Measurements from ENCODE around the gene OR6C68. TPM values are rescaled to one million over a fixed set of nuclear protein-coding genes. Genes with fewer than 3 reads are reported as not detected.

The OR6C68 gene
- total and polyA plus RNA-seq, 9 of the 15 experiments (the other 6 are each of a cell fraction or from before 2014, with no cell fraction given): not detected

DNA sequence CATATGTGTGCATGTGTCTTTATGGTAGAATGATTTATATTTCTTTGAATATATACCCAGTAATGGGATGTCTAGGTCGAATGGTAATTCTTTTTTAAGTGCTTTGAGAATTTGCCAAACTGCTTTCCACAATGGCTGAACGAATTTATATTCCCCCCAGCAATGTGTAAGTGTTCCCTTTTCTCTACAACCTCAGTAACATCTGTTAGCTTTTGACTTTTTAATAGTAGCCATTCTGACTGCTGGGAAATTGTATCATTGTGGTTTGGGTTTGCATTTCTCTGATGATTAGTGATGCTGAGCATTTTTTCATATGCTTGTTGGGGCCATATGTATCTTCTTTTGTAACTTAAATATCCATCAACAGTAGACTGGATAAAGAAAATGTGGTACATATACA, 9.4 kb downstream of the OR6C68 start:
- H3K4me1 ChIP-seq (replicated peaks in 1 of 2; ENCODE audit: control insufficient read depth in 2 of 2, insufficient read depth in 2 of 2, low read length in 2 of 2): peaks cover 0 to 13% of the 10 kb centered on the region in 2 experiments; a peak in 1 of 5 replicates
- no peak for DNase-seq (ENCODE audit: extremely low read depth in 1 of 4, low spot score in 3 of 4)
- no peaks in the 10 kb centered on the region for H3K9me3 ChIP-seq (replicated peaks; ENCODE audit: control insufficient read depth, insufficient read depth, low read depth, low read length)
- no peak overlapping the region for H3K9ac ChIP-seq (ENCODE audit: insufficient read depth in 1 of 2, low read depth in 2 of 2, low read length in 2 of 2)
- intact Hi-C loops (cut with micrococcal nuclease): no loop called here
- no peaks in the 10 kb centered on the region for H3K27me3 ChIP-seq (ENCODE audit: control insufficient read depth in 2 of 2, insufficient read depth in 2 of 2, low read length in 2 of 2)
- FAIRE-seq: no peak
- H3K79me2 ChIP-seq (ENCODE audit: control insufficient read depth, insufficient read depth, low read length): no peaks in the 10 kb centered on the region
- no peak for TF ChIP-seq GABPA (tag; conservative IDR thresholded peaks at IDR 0.05; ENCODE audit: low read depth)
- TF ChIP-seq MAFK (IDR thresholded peaks at IDR 0.05; ENCODE audit: low read length): no peak
- no peak for TF ChIP-seq ZNF766 (CRISPR knock-in tag; conservative IDR thresholded peaks at IDR 0.05)
- TF ChIP-seq RFX7 (CRISPR knock-in tag; IDR thresholded peaks at IDR 0.05): no peak
- TF ChIP-seq ETS2 (tag; IDR thresholded peaks at IDR 0.05; ENCODE audit: borderline replicate concordance, poor library complexity, severe bottlenecking): no peak
- no peak for TF ChIP-seq LARP7 (IDR thresholded peaks at IDR 0.05)
- TF ChIP-seq ZNF24 (IDR thresholded peaks at IDR 0.05): no peak
- TF ChIP-seq NELFE (IDR thresholded peaks at IDR 0.05; ENCODE audit: insufficient read depth, insufficient read length): no peak
- no peak for TF ChIP-seq PCBP1 (IDR thresholded peaks at IDR 0.05; ENCODE audit: low read depth, low read length, poor library complexity, severe bottlenecking)
- no peak for TF ChIP-seq NCOA4 (IDR thresholded peaks at IDR 0.05; ENCODE audit: partially characterized antibody)
- TF ChIP-seq MCM7 (IDR thresholded peaks at IDR 0.05): no peak
- no peak for TF ChIP-seq DMBX1 (CRISPR knock-in tag; IDR thresholded peaks at IDR 0.05; ENCODE audit: borderline replicate concordance)
- TF ChIP-seq RBM34 (IDR thresholded peaks at IDR 0.05; ENCODE audit: borderline replicate concordance, insufficient read depth, low read length): no peak
- ChIA-PET CTCF (ENCODE audit: low intra/inter-chr PET ratio) (no interaction called here), POLR2A (no interaction called here)
- H3K4me2 ChIP-seq (ENCODE audit: insufficient read depth, low read length): no peak overlapping the region
- WGBS (ENCODE audit: insufficient coverage, low coverage, missing lambda C conversion rate): 0% methylated on average over 2 of the region's 2 CpGs
- no peaks in the 10 kb centered on the region for H4K20me1 ChIP-seq (replicated peaks; ENCODE audit: control insufficient read depth, insufficient read depth, low read length)
- BruUV-seq (replicated peaks): no TSS peak
- no peak for ATAC-seq
- H2AFZ ChIP-seq (ENCODE audit: low read depth, low read length): no peak overlapping the region
- H3K9me1 ChIP-seq (ENCODE audit: control insufficient read depth, insufficient read depth, low read length): no peaks in the 10 kb centered on the region
- in situ Hi-C loops (cut with MboI): no loop called here
- H3K36me3 ChIP-seq (ENCODE audit: control insufficient read depth, insufficient read depth, low read length): no peaks in the 10 kb centered on the region
- H3K4me3 ChIP-seq: no peak overlapping the region
- no peak overlapping the region for H3K27ac ChIP-seq (ENCODE audit: extremely low read depth, low read depth, low read length)

All from K562 (cell line).